ENCODE data around the gene BICD1.

The BICD1 gene

GRCh38 chr12:32302218-32303173 lies 195.8 kb downstream of the BICD1 start:
- Histone ChIP-seq H3K9me3 (ENCODE audit: severe bottlenecking) (no peaks in the 10 kb centered on the region), H3K27me3 (ENCODE audit: insufficient read depth, low read depth, severe bottlenecking) (no peaks in the 10 kb centered on the region), H3K4me3 (ENCODE audit: low read depth, low read length) (no peak overlapping the region), H3K27ac (no peak overlapping the region), H3K36me3 (peaks cover 7% of the 10 kb centered on the region)
- peak; percentile 50 for TF ChIP-seq CTCF (IDR thresholded peaks at IDR 0.05; ENCODE audit: low read depth, low read length)
- no peak for DNase-seq

- DNase-seq = no peak
- peaks cover 7% of the 10 kb centered on the region for H3K36me3 ChIP-seq
- no peak overlapping the region for H3K27ac ChIP-seq
- no peaks in the 10 kb centered on the region for H3K9me3 ChIP-seq (ENCODE audit: severe bottlenecking)
- H3K4me3 ChIP-seq (ENCODE audit: low read depth, low read length) = no peak overlapping the region
- TF ChIP-seq CTCF (IDR thresholded peaks at IDR 0.05; ENCODE audit: low read depth, low read length) = no peak
- H3K27me3 ChIP-seq (ENCODE audit: insufficient read depth, low read depth, severe bottlenecking) = no peaks in the 10 kb centered on the region
Measured at GRCh38 chr12:32303174-32303549, 196.5 kb downstream of the BICD1 start.

GRCh38 chr12:32305163-32305562 lies 198.5 kb downstream of the BICD1 start:
- Histone ChIP-seq H3K27ac (no peak overlapping the region), H3K36me3 (peaks cover 7% of the 10 kb centered on the region), H3K4me3 (ENCODE audit: low read depth, low read length) (no peak overlapping the region), H3K9me3 (ENCODE audit: severe bottlenecking) (no peaks in the 10 kb centered on the region), H3K27me3 (ENCODE audit: insufficient read depth, low read depth, severe bottlenecking) (no peaks in the 10 kb centered on the region)
- DNase-seq = no peak
- TF ChIP-seq CTCF (IDR thresholded peaks at IDR 0.05; ENCODE audit: low read depth, low read length) = no peak

- no peak for TF ChIP-seq CTCF (IDR thresholded peaks at IDR 0.05; ENCODE audit: low read depth, low read length)
- H3K27ac ChIP-seq = peak overlapping the region; percentile 10
- no peaks in the 10 kb centered on the region for H3K27me3 ChIP-seq (ENCODE audit: insufficient read depth, low read depth, severe bottlenecking)
- no peaks in the 10 kb centered on the region for H3K9me3 ChIP-seq (ENCODE audit: severe bottlenecking)
- H3K4me3 ChIP-seq (ENCODE audit: low read depth, low read length) = no peak overlapping the region
- peaks cover 7% of the 10 kb centered on the region for H3K36me3 ChIP-seq
- DNase-seq = no peak
Measured at GRCh38 chr12:32307326-32307725, 200.7 kb downstream of the BICD1 start.

- DNase-seq = peak; percentile 55
- TF ChIP-seq CTCF (IDR thresholded peaks at IDR 0.05; ENCODE audit: low read depth, low read length) = no peak
- H3K36me3 ChIP-seq = peaks cover 7% of the 10 kb centered on the region
- no peak overlapping the region for H3K27ac ChIP-seq
- H3K27me3 ChIP-seq (ENCODE audit: insufficient read depth, low read depth, severe bottlenecking) = no peaks in the 10 kb centered on the region
- H3K4me3 ChIP-seq (ENCODE audit: low read depth, low read length) = no peak overlapping the region
- no peaks in the 10 kb centered on the region for H3K9me3 ChIP-seq (ENCODE audit: severe bottlenecking)
Measured at GRCh38 chr12:32309811-32310736, 203.4 kb downstream of the BICD1 start.
